ENCODE results near the gene SAT2.
"Not testable (repeated sequence)": the region's sequence is repeated elsewhere in the genome, so short reads cannot be mapped to it uniquely, and the experiment has no call there.

SAT2 gene

GRCh38 chr17:7633093-7633492, 5.5 kb upstream of the SAT2 start:
- DNase-seq (ENCODE audit: low spot score), result no peak

- DNase-seq (ENCODE audit: low spot score), result peak; percentile 90
These were observed 4.9 kb upstream of the SAT2 start for GRCh38 chr17:7632492-7632894.

GRCh38 chr17:7631398-7632380, 4.1 kb upstream of the SAT2 start:
- no peak for DNase-seq (ENCODE audit: low spot score)

DNA sequence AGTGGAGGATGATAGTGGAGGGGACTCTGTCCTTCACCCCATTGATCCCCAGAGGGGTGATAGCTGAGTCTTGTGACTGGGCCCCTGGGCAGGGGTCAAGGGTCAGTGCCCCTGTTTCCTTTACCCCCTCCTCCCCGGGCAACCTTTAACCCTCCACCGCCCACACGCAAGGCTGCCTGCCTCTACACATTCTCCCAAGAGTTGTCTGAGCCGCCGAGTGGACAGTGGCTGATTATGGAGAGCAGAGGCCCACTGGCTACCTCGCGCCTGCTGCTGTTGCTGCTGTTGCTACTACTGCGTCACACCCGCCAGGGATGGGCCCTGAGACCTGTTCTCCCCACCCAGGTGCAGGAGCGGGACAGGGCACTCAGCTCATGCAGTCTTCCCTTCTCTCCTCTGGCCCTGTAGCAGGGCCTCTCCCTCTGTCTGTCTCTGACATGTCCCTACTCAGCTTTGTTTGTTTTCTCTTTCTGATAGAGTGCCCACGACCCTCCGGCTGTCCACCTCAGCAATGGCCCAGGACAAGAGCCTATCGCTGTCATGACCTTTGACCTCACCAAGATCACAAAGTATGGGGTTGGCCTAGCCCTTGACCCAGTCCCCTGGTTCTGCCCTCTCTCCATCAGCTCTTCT, 2.4 kb upstream of the SAT2 start, which contains the start of gene SHBG:
SHBG (plus strand) TSS at position 197 of the 633 bp plus-strand sequence; CDS start at position 235, 38 bp downstream.
- no peak for DNase-seq (ENCODE audit: low spot score)

GRCh38 chr17:7626956-7627249, 718 bp downstream of the SAT2 start:
- no peak for DNase-seq (ENCODE audit: low spot score)

DNA sequence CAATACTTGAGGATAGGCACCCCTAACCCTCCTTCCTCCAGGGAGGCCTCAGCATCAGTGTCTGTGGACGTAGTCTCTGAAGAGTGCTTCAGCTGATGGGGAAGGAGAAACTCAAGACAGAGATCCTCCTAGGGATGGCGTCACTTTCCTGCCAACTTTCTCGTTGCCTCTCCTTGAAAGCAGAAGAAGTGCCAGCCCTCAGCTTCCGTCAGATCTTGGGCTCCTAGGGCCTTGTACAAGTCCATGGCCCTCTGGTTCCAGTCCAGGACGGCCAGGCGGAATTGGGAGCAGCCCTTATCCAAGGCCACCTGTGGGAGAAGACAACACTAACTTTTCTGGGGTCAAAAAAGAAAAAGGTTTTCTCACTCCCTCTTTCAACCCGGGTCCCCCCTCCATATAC, 1.3 kb downstream of the SAT2 start:
- DNase-seq (ENCODE audit: low spot score), result no peak

DNA sequence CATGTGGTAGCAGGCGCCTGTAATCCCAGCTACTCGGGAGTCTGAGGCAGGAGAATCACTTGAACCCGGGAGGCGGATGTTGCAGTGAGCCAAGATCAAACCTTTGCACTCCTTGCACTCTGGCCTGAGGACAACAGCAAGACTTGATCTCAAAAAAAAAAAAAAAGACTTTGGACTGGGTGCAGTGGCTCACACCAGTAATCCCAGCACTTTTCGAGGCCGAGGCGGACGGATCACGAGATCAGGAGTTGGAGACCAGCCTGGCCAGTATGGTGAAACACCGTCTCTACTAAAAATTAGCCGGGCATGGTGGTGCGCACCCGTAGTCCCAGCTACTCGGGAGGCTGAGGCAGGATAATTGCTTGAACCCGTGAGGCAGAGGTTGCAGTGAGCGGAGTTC, 1.9 kb downstream of the SAT2 start:
- DNase-seq (ENCODE audit: low spot score), result not testable (repeated sequence)

- DNase-seq (ENCODE audit: low spot score), result no peak
These were observed 4.0 kb downstream of the SAT2 start for GRCh38 chr17:7623661-7624060.

DNA sequence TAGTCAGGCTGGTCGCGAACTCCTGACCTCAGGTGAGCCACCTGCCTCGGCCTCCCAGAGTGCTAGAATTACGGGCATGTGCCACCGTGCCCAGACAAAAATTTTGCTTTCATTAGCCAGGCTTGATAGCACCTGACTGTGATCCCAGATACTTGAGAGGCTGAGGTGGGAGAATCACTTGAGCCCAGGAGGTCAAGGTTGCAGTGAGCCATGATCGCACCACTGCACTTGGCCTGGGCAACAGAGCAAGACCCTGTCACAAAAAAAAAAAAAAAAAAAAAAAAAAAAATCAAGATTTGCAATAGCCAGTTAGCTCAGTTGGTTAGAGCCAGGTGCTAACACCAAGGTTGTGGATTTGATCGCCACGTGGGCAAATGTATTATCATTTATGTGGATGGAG, 6.8 kb downstream of the SAT2 start:
- no peak for DNase-seq (ENCODE audit: low spot score)

- no peak for DNase-seq (ENCODE audit: low spot score)
These were observed 9.0 kb downstream of the SAT2 start for GRCh38 chr17:7618608-7619007.

GRCh38 chr17:7615265-7615747, 12.3 kb downstream of the SAT2 start:
- DNase-seq (ENCODE audit: low spot score), result no peak

GRCh38 chr17:7614425-7615264, 13.0 kb downstream of the SAT2 start, which contains the start of gene FXR2:
TSS of gene FXR2 (minus strand) at chr17:7614897. CDS start at chr17:7614532, 365 bp downstream.
- DNase-seq (ENCODE audit: low spot score), result peak; percentile 100

DNA sequence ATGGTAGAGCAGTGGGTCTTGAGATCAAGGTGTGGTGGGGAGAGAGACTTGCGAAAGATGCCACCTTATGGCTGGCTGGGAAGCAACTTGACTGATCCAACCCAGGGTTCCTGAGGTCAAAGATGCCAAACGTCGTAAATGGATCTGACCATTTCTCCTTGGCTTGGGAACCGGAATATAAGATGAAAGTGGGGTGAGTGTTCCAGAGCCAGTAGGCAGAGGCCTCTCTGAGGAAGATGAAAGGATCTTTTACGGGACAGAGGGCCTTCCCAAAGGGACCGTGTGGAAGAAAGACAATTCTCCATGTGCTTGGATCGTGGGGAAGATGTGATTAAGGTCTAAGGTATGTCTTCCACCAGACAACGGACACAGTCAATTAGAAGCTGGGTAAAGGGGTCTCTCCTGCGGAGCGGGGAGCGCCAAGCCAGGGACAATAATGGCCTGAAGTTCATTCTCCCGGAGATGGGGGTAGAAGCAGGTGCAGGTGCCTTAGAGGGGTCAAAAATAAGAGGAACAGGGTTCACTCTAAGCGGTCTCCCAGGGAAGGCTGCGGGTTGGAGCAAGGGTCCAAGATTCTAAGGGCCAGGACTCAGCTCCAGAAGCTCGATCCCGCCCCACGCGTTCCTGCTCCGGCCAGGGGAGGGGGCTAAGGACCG, 13.7 kb downstream of the SAT2 start:
- DNase-seq (ENCODE audit: low spot score), result peak; percentile 42

- DNase-seq (ENCODE audit: low spot score), result no peak
These were observed 15.4 kb downstream of the SAT2 start for GRCh38 chr17:7612294-7612640.

DNA sequence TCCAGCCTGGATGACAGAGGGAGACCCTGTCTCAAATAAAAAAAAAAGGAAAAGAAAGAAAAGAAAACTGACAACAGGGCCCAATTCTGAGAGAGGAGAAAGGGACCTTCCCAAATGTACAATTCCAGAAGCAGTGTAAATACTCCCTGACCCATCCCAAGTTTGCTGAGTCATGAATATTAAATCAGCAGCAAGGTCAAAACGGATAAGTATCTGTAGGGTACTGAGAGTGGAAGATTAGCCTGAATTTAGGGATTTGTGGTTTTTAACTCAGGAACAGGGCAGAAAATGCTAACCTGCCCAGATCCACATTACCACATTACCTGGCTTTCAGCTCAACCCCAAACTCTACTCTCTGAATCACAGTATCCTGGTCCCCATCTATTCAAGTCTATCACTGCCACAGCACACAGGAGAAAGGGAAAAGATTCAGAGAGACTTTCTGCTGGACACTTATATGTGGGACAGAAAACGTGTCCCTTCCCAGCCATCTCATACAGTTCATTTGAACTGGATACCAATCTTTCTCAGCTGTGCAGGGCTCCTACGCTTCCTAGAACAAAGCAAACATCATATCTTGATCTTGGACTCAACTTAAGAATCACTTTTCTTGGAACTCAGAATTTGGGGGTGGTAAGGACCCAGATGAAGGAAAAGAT, 15.9 kb downstream of the SAT2 start:
- DNase-seq (ENCODE audit: low spot score), result no peak

GRCh38 chr17:7610641-7611040, 17.0 kb downstream of the SAT2 start:
- DNase-seq (ENCODE audit: low spot score), result no peak

GRCh38 chr17:7606280-7606679, 21.3 kb downstream of the SAT2 start:
- no peak for DNase-seq (ENCODE audit: low spot score)

GRCh38 chr17:7597561-7597960, 30.1 kb downstream of the SAT2 start:
- not testable (repeated sequence) for DNase-seq (ENCODE audit: low spot score)

DNA sequence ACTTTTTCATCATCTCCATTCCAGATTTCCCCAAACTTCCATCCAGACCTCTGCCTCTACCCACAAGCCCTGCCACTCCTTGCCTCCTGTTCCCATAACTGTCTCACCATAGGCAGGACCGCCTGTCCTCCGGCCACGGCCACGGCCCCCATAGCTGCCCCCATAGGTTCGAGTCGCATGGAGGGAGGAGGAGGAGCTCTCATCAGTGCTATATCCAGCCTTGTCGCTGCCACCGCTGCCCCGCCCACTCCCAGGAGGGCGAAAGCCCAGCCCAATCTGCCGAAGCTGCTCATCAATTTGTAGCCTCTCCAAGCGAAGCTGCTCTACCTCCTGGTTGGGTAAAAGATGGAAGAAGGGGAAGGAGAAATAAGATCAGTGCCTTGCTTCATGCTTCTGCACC, 34.3 kb downstream of the SAT2 start:
- no peak for DNase-seq (ENCODE audit: low spot score)

- no peak for DNase-seq (ENCODE audit: low spot score)
These were observed 35.1 kb downstream of the SAT2 start for GRCh38 chr17:7592422-7593021.

GRCh38 chr17:7591596-7591995, 36.0 kb downstream of the SAT2 start:
- no peak for DNase-seq (ENCODE audit: low spot score)
